T-cell (primary cell): ENCODE data around the gene CCDC124. TPM values are rescaled to one million over a fixed set of nuclear protein-coding genes. Genes with fewer than 3 reads are reported as not detected.

Experiments
- ATAC-seq, 4 experiments: fragments of 200-7000 bp in 3 of 4; fragments of 150-1000 bp in 1 of 4; cut with Tn5 transposase; replicated peaks in 1 of 4; 1 replicate in 3 of 4; 2 replicates in 1 of 4; pipeline ENCODE4 v1.10.0; 2021; ENCODE audit warnings: moderate library complexity in 3 of 4, mild to moderate bottlenecking in 2 of 4, moderate number of reproducible peaks in 1 of 4
- CTCF ChIA-PET, 2 donors: fragments of 300-600 bp; sonication (Branson Sonifier 250); formaldehyde crosslinking; loops; one replicate each; lab custom pipeline; 2022; ENCODE audit warnings: antibody characterized with exemption in 2 of 2; lab: Charles Lee
- POLR2A ChIA-PET, 2 donors: fragments of 300-600 bp; sonication (Branson Sonifier 250); formaldehyde crosslinking; loops; one replicate each; lab custom pipeline; 2022; ENCODE audit warnings: antibody characterized with exemption in 2 of 2; lab: Charles Lee
- DNase-seq, 35 experiments: peaks; one replicate each; pipeline versions ENCODE4 v3.0.0 to v3.0.0-alpha.2; 2013 to 2023
- H3K27ac ChIP-seq: one replicate; pipeline ENCODE4 v1.5.1; 2013; ENCODE audit warnings: low read length
- H3K27me3 ChIP-seq, 2 experiments: replicated peaks in 1 of 2; 1 replicate in 1 of 2; 2 replicates in 1 of 2; pipeline versions ENCODE4 v1.6.1 to v1.7.0; 2013; ENCODE audit warnings: low read length in 1 of 2, mixed read lengths in 1 of 2; ENCODE audit not compliant: control insufficient read depth in 2 of 2, insufficient read depth in 2 of 2; ENCODE audit errors: extremely low read depth in 1 of 2
- H3K36me3 ChIP-seq, 2 donors: 1 replicate in 1 of 2; 2 replicates in 1 of 2; pipeline versions ENCODE4 v1.6.1 to v1.7.0; 2013; ENCODE audit warnings: low read length in 1 of 2; ENCODE audit not compliant: control insufficient read depth in 2 of 2, insufficient read depth in 1 of 2; ENCODE audit errors: extremely low read depth in 1 of 2
- H3K4me1 ChIP-seq, 2 experiments: 1 replicate in 1 of 2; 2 replicates in 1 of 2; pipeline versions ENCODE4 v1.6.1 to v1.7.0; 2013; ENCODE audit warnings: low read length in 2 of 2, mixed read lengths in 1 of 2; ENCODE audit not compliant: insufficient read depth in 2 of 2, control insufficient read depth in 1 of 2; ENCODE audit errors: extremely low read depth in 1 of 2
- H3K4me3 ChIP-seq, 2 donors: 1 replicate in 1 of 2; 2 replicates in 1 of 2; pipeline versions ENCODE4 v1.5.1 to v1.7.0; 2013; ENCODE audit warnings: mild to moderate bottlenecking in 2 of 2, low read length in 1 of 2, moderate library complexity in 1 of 2; ENCODE audit not compliant: control insufficient read depth in 1 of 2; ENCODE audit errors: extremely low read depth in 1 of 2
- H3K9me3 ChIP-seq: 2 replicates; pipeline ENCODE4 v1.7.0; 2013
- H3K27ac Mint-ChIP-seq, 2 donors: one replicate each; pipeline ENCODE4 v1.8.0; 2020 to 2021; ENCODE audit warnings: mild to moderate bottlenecking in 2 of 2, mixed read lengths in 2 of 2
- H3K27me3 Mint-ChIP-seq, 2 donors: one replicate each; pipeline ENCODE4 v1.8.0; 2021 to 2022; ENCODE audit warnings: mixed read lengths in 2 of 2
- H3K36me3 Mint-ChIP-seq: one replicate; pipeline ENCODE4 v1.8.0; 2021; ENCODE audit warnings: mixed read lengths
- H3K4me1 Mint-ChIP-seq, 3 donors: one replicate each; pipeline ENCODE4 v1.8.0; 2020 to 2022; ENCODE audit warnings: mixed read lengths in 3 of 3, mild to moderate bottlenecking in 1 of 3
- H3K4me3 Mint-ChIP-seq, 3 donors: one replicate each; pipeline ENCODE4 v1.8.0; 2020 to 2022; ENCODE audit warnings: mild to moderate bottlenecking in 3 of 3, mixed read lengths in 3 of 3, moderate library complexity in 3 of 3
- H3K9me3 Mint-ChIP-seq, 3 donors: one replicate each; pipeline ENCODE4 v1.8.0; 2020 to 2022; ENCODE audit warnings: mixed read lengths in 3 of 3
- WGBS: methylation state at CpG from one replicate; pipeline ENCODE4 v1.1.5; 2013; ENCODE audit warnings: missing lambda C conversion rate; ENCODE audit not compliant: insufficient coverage; 5-methylcytosine and 5-hydroxymethylcytosine counted together
- total RNA-seq, 35 experiments: library from RNA in 6 of 35; stranded (reverse) in 6 of 35; fragments of 120-200 nt in 1 of 35; gene quantifications; one replicate each; pipeline versions ENCODE4 v1.2.1 to v1.2.4 and lab custom pipeline; 2013 to 2026

The CCDC124 gene
- total RNA-seq, 5 donors from 2014 or later (not counting 1 experiment from before 2014, with no cell fraction given): 24.8 to 51.1 (median 41.5) TPM

DNA sequence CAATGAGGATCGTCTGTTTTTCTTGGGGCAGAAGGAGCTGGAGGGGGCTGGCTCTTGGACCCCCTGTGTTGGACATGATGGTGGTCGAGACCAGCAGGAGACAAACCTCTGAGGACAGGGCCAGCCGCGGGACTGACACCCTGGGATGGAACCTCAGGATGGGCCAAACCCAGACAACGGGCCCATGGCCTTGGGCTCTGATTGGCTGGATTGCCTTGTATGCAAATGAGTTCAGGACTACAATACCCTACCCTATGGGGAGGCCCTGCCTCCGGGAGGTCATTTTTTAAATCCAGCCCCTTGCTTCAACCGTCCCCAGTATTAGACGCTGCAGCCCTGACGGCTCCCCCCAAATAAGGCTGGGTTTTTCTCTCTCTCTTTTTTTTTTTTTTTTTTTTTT lies 39.0 kb upstream of the CCDC124 start:
- Mint-ChIP-seq H3K4me3 (no peak overlapping the region), H3K36me3 (peaks cover 14% of the 10 kb centered on the region), H3K4me1 (no peaks in the 10 kb centered on the region), H3K27me3 (peaks cover 0 to 3% of the 10 kb centered on the region in 2 donors), H3K9me3 (no peaks in the 10 kb centered on the region), H3K27ac (no peak overlapping the region)
- DNase-seq (no peak), ATAC-seq (no peak)
- WGBS: 96% methylated on average over 4 of the region's 9 CpGs
- ChIA-PET CTCF (no interaction called here), POLR2A (interaction anchor here in 1 of 2 donors (0.6 kb wide), 1 partner anchor 97 kb away, joined by 4 read pairs; no protein-coding TSS in a partner anchor)
- Histone ChIP-seq H3K4me3 (no peak overlapping the region), H3K9me3 (no peaks in the 10 kb centered on the region), H3K36me3 (no peaks in the 10 kb centered on the region), H3K27me3 (peaks cover 0 to 6% of the 10 kb centered on the region in 2 experiments), H3K27ac (no peak overlapping the region), H3K4me1 (no peaks in the 10 kb centered on the region)

DNA sequence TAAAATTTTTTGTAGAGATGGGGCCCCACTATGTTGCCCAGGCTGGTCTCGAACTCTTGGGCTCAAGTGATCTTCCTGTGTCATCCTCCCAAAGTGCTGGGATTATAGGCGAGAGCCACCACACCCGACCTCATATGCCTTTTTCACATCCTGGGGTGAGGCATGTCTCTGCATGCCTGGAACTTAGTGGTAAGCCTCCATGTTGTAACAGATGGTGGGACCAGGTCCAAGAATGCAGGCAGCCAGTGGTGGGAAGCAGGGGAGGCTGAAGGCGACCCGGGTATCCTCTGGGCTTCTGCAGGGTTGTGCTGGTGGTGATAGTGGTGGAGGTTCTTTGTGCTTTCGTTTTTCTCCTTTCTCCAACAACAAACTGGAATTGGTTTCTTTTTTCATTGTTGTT lies 30.1 kb upstream of the CCDC124 start:
- ChIA-PET CTCF (no interaction called here), POLR2A (no interaction called here)
- no peaks in the 10 kb centered on the region for H3K36me3 Mint-ChIP-seq
- no peak overlapping the region for H3K4me3 Mint-ChIP-seq
- Histone ChIP-seq H3K4me3 (no peak overlapping the region), H3K4me1 (no peaks in the 10 kb centered on the region), H3K36me3 (no peaks in the 10 kb centered on the region), H3K27ac (no peak overlapping the region), H3K9me3 (no peaks in the 10 kb centered on the region), H3K27me3 (peaks cover 0 to 25% of the 10 kb centered on the region in 2 experiments)
- WGBS: 80% methylated on average over 1 of the region's 6 CpGs
- ATAC-seq (no peak), DNase-seq (no peak)
- no peaks in the 10 kb centered on the region for H3K9me3 Mint-ChIP-seq
- no peak overlapping the region for H3K27ac Mint-ChIP-seq
- peaks cover 15 to 21% of the 10 kb centered on the region in 2 donors for H3K27me3 Mint-ChIP-seq
- no peaks in the 10 kb centered on the region for H3K4me1 Mint-ChIP-seq

DNA sequence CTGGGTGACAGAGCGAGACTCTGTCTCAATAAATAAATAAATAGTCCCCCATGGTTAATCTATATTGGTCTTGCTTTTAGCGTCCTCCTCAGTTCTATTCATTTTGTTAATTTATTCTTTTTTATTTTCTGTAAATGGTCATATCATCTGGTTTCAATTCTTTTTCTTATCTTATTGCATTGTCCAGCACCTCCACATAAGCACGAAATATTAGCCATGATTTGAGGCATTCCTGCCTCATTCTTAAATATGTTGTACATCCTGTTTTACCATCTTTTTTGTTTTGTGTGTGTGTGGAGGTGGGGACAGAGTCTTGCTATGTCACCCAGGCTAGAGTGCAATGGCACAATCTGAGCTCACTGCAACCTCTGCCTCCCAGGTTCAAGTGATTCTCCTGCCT lies 24.6 kb upstream of the CCDC124 start:
- CTCF ChIA-PET: no interaction called here
- Mint-ChIP-seq H3K9me3 (peaks cover under 1 to 4% (median 3%) of the 10 kb centered on the region in 3 donors), H3K4me1 (no peaks in the 10 kb centered on the region), H3K4me3 (no peak overlapping the region), H3K27ac (no peak overlapping the region), H3K27me3 (peaks cover 5 to 7% of the 10 kb centered on the region in 2 donors), H3K36me3 (no peaks in the 10 kb centered on the region)
- H3K27ac ChIP-seq: no peak overlapping the region
- DNase-seq: no peak
- POLR2A ChIA-PET: no interaction called here
- peaks cover 0 to 24% of the 10 kb centered on the region in 2 experiments for H3K27me3 ChIP-seq
- no peak overlapping the region for H3K4me3 ChIP-seq
- no peaks in the 10 kb centered on the region for H3K9me3 ChIP-seq
- ATAC-seq: no peak
- no CpG with 5 or more reads among the region's 3 CpGs for WGBS
- H3K4me1 ChIP-seq: no peaks in the 10 kb centered on the region
- no peaks in the 10 kb centered on the region for H3K36me3 ChIP-seq

DNA sequence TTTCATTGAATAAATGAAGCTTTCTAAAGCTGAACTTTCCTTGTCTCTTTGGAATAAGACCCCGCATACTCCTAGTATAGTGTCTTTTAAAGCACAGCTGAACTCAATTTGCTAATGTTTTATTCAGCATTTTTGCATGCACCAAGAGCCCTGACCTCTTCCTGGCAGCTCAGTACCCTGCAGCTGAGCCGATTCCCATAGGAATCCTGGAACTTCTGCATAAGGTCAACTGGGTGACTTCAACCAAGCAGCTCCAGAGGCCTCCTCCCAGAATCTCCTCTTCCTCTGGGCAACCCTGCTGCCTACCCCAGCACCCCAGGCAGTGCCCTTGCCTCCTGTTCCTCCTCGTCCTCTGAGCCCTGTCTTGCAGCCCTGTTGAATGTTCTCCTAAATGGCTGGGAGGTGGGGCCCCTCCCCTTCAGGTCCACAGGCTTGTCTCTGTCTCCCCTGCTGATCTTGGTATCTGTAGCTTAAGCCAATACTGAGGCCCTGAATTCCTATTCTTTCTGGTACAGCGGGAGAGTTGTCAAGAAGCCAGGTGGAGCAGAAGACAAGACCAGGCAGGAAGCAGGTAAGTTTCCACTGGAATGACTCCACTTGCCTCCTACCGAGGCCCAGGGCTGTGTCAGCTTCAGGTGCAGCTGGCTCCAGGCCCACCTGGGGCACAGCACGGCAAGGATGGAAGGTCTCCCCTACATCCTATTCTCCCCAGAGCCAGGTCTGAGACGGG lies 23.6 kb upstream of the CCDC124 start:
- H3K4me1 Mint-ChIP-seq: no peaks in the 10 kb centered on the region
- peaks cover 5% of the 10 kb centered on the region in 2 donors for H3K27me3 Mint-ChIP-seq

DNA sequence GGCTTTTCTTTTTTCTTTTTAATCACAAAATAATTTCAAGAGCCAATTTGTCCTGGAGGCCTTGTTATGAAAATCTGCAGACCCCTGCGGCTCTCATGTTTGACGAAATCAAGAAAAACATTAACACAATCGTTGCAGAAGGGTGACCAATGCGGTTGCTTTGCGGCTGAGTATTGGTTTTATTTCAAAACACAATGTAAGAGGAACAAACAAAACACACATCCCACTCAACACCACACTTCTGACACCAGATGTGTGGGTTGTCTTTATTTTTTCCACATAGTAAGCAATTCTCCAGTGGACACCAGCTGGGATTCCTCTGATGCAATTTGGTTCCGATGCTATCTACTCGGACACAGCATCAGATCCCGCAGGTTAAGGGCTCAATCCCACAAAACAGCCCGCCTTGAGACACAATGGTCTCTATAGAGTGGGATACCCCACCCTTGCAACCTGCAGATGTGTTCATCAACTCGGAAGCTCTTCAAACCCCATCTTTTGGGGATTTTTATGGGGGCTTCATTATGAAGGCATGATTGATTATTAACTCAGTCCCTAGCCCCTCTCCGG lies 21.9 kb upstream of the CCDC124 start:
- Mint-ChIP-seq H3K4me3 (no peak overlapping the region), H3K27me3 (peaks cover 5 to 8% of the 10 kb centered on the region in 2 donors), H3K36me3 (peaks cover 3% of the 10 kb centered on the region), H3K27ac (no peak overlapping the region), H3K4me1 (no peaks in the 10 kb centered on the region), H3K9me3 (peaks cover 3 to 7% (median 4%) of the 10 kb centered on the region in 3 donors)
- Histone ChIP-seq H3K4me3 (no peak overlapping the region), H3K36me3 (no peaks in the 10 kb centered on the region), H3K27me3 (peaks cover 0 to 26% of the 10 kb centered on the region in 2 experiments), H3K9me3 (no peaks in the 10 kb centered on the region), H3K4me1 (no peaks in the 10 kb centered on the region), H3K27ac (no peak overlapping the region)
- no peak for DNase-seq
- no CpG with 5 or more reads among the region's 11 CpGs for WGBS
- CTCF ChIA-PET: no interaction called here
- ATAC-seq: no peak
- POLR2A ChIA-PET: interaction anchor here in 1 of 2 donors (0.5 kb wide), 1 partner anchor 21 kb away, joined by 3 read pairs; no protein-coding TSS in a partner anchor

More for the DNA sequence above, 23.6 kb upstream of the CCDC124 start:
- peaks cover 0 to 25% of the 10 kb centered on the region in 2 experiments for H3K27me3 ChIP-seq
- no peak overlapping the region for H3K4me3 Mint-ChIP-seq
- peaks cover 3% of the 10 kb centered on the region for H3K36me3 Mint-ChIP-seq
- WGBS: 65% methylated on average over 6 of the region's 7 CpGs
- no peak overlapping the region for H3K27ac Mint-ChIP-seq
- H3K27ac ChIP-seq: no peak overlapping the region
- no peaks in the 10 kb centered on the region for H3K4me1 ChIP-seq
- H3K36me3 ChIP-seq: no peaks in the 10 kb centered on the region
- ATAC-seq (no peak), DNase-seq (no peak)
- ChIA-PET POLR2A (no interaction called here), CTCF (interaction anchor here in 1 of 2 donors (0.6 kb wide), 1 partner anchor 87 kb away, joined by 7 read pairs; no protein-coding TSS in a partner anchor)
- H3K9me3 ChIP-seq: no peaks in the 10 kb centered on the region
- peaks cover 3 to 7% (median 4%) of the 10 kb centered on the region in 3 donors for H3K9me3 Mint-ChIP-seq
- no peak overlapping the region for H3K4me3 ChIP-seq

DNA sequence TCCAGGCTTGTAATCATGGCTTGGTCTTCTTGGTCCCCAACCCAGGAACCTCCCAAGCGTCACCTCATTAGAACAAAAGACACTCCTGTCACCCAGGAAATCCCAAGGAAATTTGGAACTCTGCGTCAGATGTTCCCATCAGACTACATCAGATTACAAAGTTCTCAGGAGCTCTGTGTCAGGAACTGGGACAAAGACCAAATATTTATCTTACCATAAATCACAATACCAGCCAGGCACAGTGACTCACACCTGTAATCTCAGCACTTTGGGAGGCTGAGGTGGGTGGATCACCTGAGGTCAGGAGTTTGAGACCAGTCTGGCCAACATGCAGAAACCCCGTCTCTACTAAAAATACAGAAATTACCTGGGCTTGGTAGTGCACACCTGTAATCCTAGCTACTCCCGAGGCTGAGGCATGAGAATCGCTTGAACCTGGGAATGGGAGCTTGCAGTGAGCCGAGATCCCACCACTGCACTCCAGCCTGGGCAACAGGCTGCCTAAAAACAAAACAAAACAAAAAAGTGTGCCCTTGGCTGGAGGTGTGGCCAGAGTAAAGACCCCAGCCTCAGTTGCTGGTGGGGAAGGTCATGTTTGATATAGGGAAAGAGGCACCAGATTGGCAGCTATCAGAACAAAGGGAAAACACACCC lies 16.7 kb upstream of the CCDC124 start:
- peaks cover 3% of the 10 kb centered on the region for H3K36me3 Mint-ChIP-seq
- CTCF ChIA-PET: no interaction called here

More for the DNA sequence above, 16.7 kb upstream of the CCDC124 start:
- Histone ChIP-seq H3K9me3 (no peaks in the 10 kb centered on the region), H3K4me3 (no peak overlapping the region), H3K27ac (no peak overlapping the region), H3K4me1 (no peaks in the 10 kb centered on the region), H3K27me3 (peaks cover 0 to 28% of the 10 kb centered on the region in 2 experiments), H3K36me3 (no peaks in the 10 kb centered on the region)
- H3K27me3 Mint-ChIP-seq: peaks cover 5 to 11% of the 10 kb centered on the region in 2 donors
- no peak for ATAC-seq
- no peak overlapping the region for H3K4me3 Mint-ChIP-seq
- H3K27ac Mint-ChIP-seq: no peak overlapping the region
- no peak for DNase-seq
- WGBS: 87% methylated on average over 6 of the region's 6 CpGs
- POLR2A ChIA-PET: no interaction called here
- H3K4me1 Mint-ChIP-seq: no peaks in the 10 kb centered on the region
- H3K9me3 Mint-ChIP-seq: peaks cover 0 to 7% (median 0%) of the 10 kb centered on the region in 3 donors
